NCI-H526 treated with DMSO at 0.1 percent for 48 hours (cell line): ENCODE measurements around the gene RARS2.
"Not testable (repeated sequence)": the region's sequence is repeated elsewhere in the genome, so short reads cannot be mapped to it uniquely, and the experiment has no call there.

Source experiments
- DNase-seq: peaks from one replicate; lab custom pipeline; 2025; lab: John Stamatoyannopoulos, UW

The RARS2 gene

DNA sequence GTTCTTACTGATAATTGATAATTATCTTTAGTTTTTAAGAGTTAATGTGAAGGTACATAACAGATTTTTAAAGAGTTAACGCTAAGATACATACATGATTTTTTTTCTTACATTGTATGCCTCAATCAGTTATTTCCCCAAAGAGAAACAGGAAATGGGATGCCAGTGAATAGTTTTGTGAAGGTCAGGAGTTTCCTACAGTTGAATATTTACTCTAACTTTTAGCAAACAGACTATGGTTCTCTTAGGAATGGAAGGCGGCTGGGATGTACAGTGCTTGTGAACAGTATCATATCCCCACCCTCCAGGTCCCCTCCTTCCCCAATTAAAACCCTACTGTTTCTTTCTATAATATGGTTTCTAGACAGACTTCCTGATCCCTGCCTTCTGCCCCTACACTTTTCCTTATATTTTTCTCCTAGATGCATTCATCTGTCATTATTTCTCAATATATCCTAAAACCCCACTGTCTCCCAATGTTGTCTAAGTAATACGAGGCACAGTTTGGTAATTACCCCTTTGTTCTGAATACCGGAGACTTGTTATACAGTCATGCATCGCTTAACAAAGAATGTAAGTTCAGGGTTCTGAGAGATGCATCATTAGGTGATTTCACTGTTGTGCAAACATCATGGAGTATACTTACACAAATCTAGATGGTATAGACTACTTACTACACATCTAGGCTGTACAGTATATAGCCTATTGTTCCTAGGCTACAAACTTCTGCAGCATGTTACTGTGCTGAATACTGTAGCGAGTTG lies 87.8 kb downstream of the RARS2 start:
- DNase-seq = no peak

DNA sequence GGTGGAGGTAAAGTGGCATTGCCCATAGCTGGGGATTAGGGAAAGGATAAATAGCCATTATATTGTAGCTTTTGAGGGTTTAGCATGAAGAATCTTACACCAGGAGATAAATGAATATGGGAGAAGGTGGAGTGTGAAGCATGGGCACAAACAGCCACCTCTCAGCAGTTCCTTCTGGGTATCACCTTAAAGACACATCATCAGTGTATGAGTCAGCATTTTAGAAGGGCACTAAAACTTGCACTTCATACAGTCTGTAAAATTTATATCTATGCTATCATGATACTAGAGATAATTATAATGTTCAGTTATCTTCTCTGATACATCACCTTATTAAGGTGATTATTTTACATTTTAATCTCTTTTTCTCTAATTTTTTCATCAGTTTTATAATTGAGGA lies 91.7 kb downstream of the RARS2 start:
- no peak for DNase-seq

GRCh38 chr6:87494761-87495422 lies 94.9 kb downstream of the RARS2 start:
- no peak for DNase-seq

GRCh38 chr6:87489326-87489725 lies 100.5 kb downstream of the RARS2 start:
- not testable (repeated sequence) for DNase-seq

- no peak for DNase-seq
Observed at GRCh38 chr6:87487555-87487954, 102.2 kb downstream of the RARS2 start.

GRCh38 chr6:87484491-87484890 lies 105.3 kb downstream of the RARS2 start:
- DNase-seq = no peak

- DNase-seq = no peak
Observed at GRCh38 chr6:87483929-87484328, 105.9 kb downstream of the RARS2 start.

DNA sequence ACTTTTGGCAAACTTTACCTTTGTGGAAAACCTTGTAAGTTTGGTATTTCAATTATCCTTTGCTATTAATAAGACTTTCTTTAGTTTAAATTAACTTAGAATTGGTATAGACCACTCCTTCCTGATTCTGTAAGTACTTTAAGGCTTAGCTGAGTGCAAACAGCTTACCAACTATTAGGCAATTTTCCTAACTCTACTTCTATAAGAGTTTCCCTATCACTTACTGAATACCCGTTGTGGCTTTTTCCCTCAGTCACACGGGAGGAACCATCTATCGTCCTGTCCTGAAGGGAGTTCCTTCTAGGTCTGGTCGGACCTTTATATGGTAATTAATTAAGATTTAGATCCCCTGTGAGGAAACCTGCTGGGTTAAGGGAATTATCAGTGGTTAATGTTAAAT lies 107.4 kb downstream of the RARS2 start:
- no peak for DNase-seq

GRCh38 chr6:87481931-87482330 lies 107.9 kb downstream of the RARS2 start:
- no peak for DNase-seq

GRCh38 chr6:87473419-87473903 lies 116.3 kb downstream of the RARS2 start:
- peak; percentile 43 for DNase-seq

DNA sequence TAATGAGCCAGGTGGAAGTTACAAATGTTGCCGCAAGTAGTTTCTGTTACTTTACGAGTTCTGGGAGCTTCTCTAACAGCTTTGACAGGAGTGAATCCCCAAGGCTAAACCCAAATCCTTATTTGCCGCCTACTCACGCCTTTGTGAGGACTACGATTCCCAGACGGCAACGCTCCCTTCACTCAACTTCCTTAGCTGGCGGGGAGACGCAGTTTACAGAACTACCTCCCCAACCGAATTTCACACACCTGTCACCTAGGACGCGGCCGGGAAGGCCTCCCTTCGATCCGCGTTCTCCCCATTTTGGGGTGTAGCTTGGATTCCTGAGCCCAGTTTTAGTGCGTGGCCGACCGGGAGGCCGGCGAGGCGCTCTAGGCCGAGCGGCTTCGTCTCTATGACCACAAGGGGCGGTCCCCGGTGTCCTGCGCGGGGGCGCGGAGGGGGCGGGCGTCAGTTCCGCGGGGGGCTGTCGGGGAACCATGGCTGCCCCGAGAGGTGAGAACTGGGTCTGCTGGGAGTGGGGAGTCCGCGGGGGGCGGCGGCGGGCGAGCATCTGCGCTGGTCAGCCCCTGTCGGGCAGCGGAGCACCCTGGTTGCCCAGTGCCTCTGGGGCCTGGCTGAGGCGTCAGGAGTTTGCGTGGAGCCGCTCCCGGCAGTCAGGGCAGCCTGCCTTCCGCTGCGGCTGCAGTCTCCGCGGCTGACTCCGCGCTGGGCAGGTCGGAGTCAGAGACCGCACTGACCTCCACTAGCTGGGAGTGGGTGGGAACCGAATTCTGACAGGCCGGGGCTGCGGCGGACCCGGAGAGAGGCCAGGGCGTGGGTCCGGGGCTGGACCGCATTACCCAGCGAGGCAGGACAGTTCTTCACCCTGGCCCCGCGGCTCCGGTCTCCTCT lies 117.0 kb downstream of the RARS2 start, which contains the start of gene SLC35A1:
Gene SLC35A1, plus strand, starts transcription at position 450 of the 894 bp plus-strand sequence. Its CDS starts 30 bp downstream, at position 480.
- DNase-seq = peak; percentile 82

GRCh38 chr6:87465051-87465450 lies 124.7 kb downstream of the RARS2 start:
- no peak for DNase-seq
